Measurements from ENCODE around the gene C10orf88. TPM values are rescaled to one million over a fixed set of nuclear protein-coding genes. Genes with fewer than 3 reads are reported as not detected.

Gene C10orf88
- total and polyA plus RNA-seq, 2 of the 8 experiments (the other 6 are each of a cell fraction or from before 2014, with no cell fraction given), result 3.2 to 11.0 TPM

- TF ChIP-seq NRF1 (IDR thresholded peaks at IDR 0.05; ENCODE audit: low read depth, low read length), result peak; percentile 68
- peak; percentile 59; the same call in 1 of the 2 replicates for TF ChIP-seq CHD2 (IDR thresholded peaks at IDR 0.05; ENCODE audit: low read length)
- no peak for TF ChIP-seq BCL11A (IDR thresholded peaks at IDR 0.05; ENCODE audit: low read depth in 2 of 2, low read length in 2 of 2)
- TF ChIP-seq SRF (IDR thresholded peaks at IDR 0.05; ENCODE audit: low read depth, low read length), result peak; percentile 67
- TF ChIP-seq HDAC2 (IDR thresholded peaks at IDR 0.05; ENCODE audit: borderline replicate concordance in 1 of 2, low read depth in 2 of 2, low read length in 2 of 2), result peak in 1 of 2 experiments; percentile 62; a peak in 1 of 4 replicates
- no peak for TF ChIP-seq YY1 (IDR thresholded peaks at IDR 0.05; ENCODE audit: low read depth, low read length)
- peak; percentile 99 for TF ChIP-seq ASH2L (IDR thresholded peaks at IDR 0.05; ENCODE audit: low read length)
- peak; percentile 92 to 97 for TF ChIP-seq POLR2A (IDR thresholded peaks at IDR 0.05; ENCODE audit: control extremely low read depth in 1 of 2, low read depth in 2 of 2, low read length in 2 of 2)
- TF ChIP-seq RXRA (IDR thresholded peaks at IDR 0.05; ENCODE audit: insufficient read depth, low read depth, low read length), result no peak
Measured at GRCh38 chr10:122980209-122981065, 26.4 kb upstream of the C10orf88 start, which contains the start of gene PSTK (continued).
